Neuronal stem cell (in vitro differentiated cells): ENCODE measurements around the gene RAB22A.

Experiments used
- DNase-seq: peaks from one replicate; pipeline ENCODE4 v3.0.0-alpha.2; 2013; ENCODE audit warnings: low spot score
- H2AFZ ChIP-seq: one replicate; pipeline ENCODE4 v1.6.1; 2013; ENCODE audit warnings: mild to moderate bottlenecking, low read length, inconsistent platforms
- H2AK5ac ChIP-seq: 2 replicates; pipeline ENCODE4 v1.6.1; 2013; ENCODE audit warnings: low read depth, mild to moderate bottlenecking, inconsistent platforms, low read length, moderate library complexity, mixed read lengths
- H2BK120ac ChIP-seq: 2 replicates; pipeline ENCODE4 v1.6.1; 2013; ENCODE audit warnings: low read depth, mild to moderate bottlenecking, inconsistent platforms, low read length, moderate library complexity, mixed read lengths
- H2BK12ac ChIP-seq: one replicate; pipeline ENCODE4 v1.6.1; 2013; ENCODE audit warnings: low read length, inconsistent platforms
- H2BK15ac ChIP-seq: 2 replicates; pipeline ENCODE4 v1.6.1; 2013; ENCODE audit warnings: mild to moderate bottlenecking, low read length, inconsistent platforms, mixed read lengths
- H2BK5ac ChIP-seq: one replicate; pipeline ENCODE4 v1.6.1; 2013; ENCODE audit warnings: inconsistent platforms, mild to moderate bottlenecking, low read length, moderate library complexity
- H3K14ac ChIP-seq: one replicate; pipeline ENCODE4 v1.6.1; 2013; ENCODE audit warnings: low read length, inconsistent platforms
- H3K18ac ChIP-seq: 2 replicates; pipeline ENCODE4 v1.6.1; 2013; ENCODE audit warnings: low read length, inconsistent platforms
- H3K23ac ChIP-seq: 2 replicates; pipeline ENCODE4 v1.6.1; 2013; ENCODE audit warnings: low read depth, mild to moderate bottlenecking, mixed read lengths, low read length, inconsistent platforms; ENCODE audit not compliant: poor library complexity
- H3K27ac ChIP-seq: replicated peaks from 3 replicates; pipeline ENCODE4 v1.5.1; 2013; ENCODE audit warnings: low read length, inconsistent platforms
- H3K27me3 ChIP-seq, 3 experiments: 2 replicates each; pipeline ENCODE4 v1.6.1; 2013; ENCODE audit warnings: low read length in 3 of 3, mild to moderate bottlenecking in 2 of 3, inconsistent platforms in 1 of 3, low read depth in 1 of 3, mixed read lengths in 1 of 3, moderate library complexity in 1 of 3; ENCODE audit not compliant: control insufficient read depth in 3 of 3, insufficient read depth in 3 of 3
- H3K36me3 ChIP-seq, 2 donors: replicated peaks in 1 of 2; 2 replicates each; pipeline ENCODE4 v1.6.1; 2013; ENCODE audit warnings: low read length in 2 of 2; ENCODE audit not compliant: control insufficient read depth in 2 of 2, insufficient read depth in 2 of 2
- H3K4ac ChIP-seq: 2 replicates; pipeline ENCODE4 v1.6.1; 2013; ENCODE audit warnings: inconsistent platforms, mild to moderate bottlenecking, low read length, moderate library complexity
- H3K4me1 ChIP-seq, 2 donors: 1 replicate in 1 of 2; 2 replicates in 1 of 2; pipeline ENCODE4 v1.6.1; 2013; ENCODE audit warnings: low read length in 2 of 2, low read depth in 1 of 2; ENCODE audit not compliant: control insufficient read depth in 2 of 2, insufficient read depth in 1 of 2
- H3K4me2 ChIP-seq: one replicate; pipeline ENCODE4 v1.6.1; 2013; ENCODE audit warnings: mild to moderate bottlenecking, low read length, inconsistent platforms; ENCODE audit not compliant: insufficient read depth, poor library complexity, severe bottlenecking
- H3K4me3 ChIP-seq, 2 donors: 2 replicates each; pipeline ENCODE4 v1.5.1; 2013; ENCODE audit warnings: low read length in 2 of 2, mild to moderate bottlenecking in 2 of 2, inconsistent platforms in 1 of 2, moderate library complexity in 1 of 2
- H3K79me1 ChIP-seq: one replicate; pipeline ENCODE4 v1.6.1; 2013; ENCODE audit warnings: low read depth, mild to moderate bottlenecking, inconsistent platforms, low read length, moderate library complexity
- H3K9ac ChIP-seq: one replicate; pipeline ENCODE4 v1.6.1; 2013; ENCODE audit warnings: mild to moderate bottlenecking, low read depth, low read length, inconsistent platforms; ENCODE audit not compliant: poor library complexity
- H3K9me3 ChIP-seq, 2 donors: replicated peaks in 1 of 2; 2 replicates each; pipeline versions ENCODE3 to v1.6.1; 2013; ENCODE audit warnings: low read length in 2 of 2, mild to moderate bottlenecking in 2 of 2, inconsistent platforms in 1 of 2, low read depth in 1 of 2, mixed read lengths in 1 of 2, moderate library complexity in 1 of 2; ENCODE audit not compliant: control insufficient read depth in 2 of 2, insufficient read depth in 1 of 2
- H4K8ac ChIP-seq: one replicate; pipeline ENCODE4 v1.6.1; 2013; ENCODE audit warnings: low read depth, mild to moderate bottlenecking, inconsistent platforms, low read length, moderate library complexity
- H4K91ac ChIP-seq: one replicate; pipeline ENCODE4 v1.6.1; 2013; ENCODE audit warnings: low read length, low read depth, mild to moderate bottlenecking, inconsistent platforms; ENCODE audit not compliant: poor library complexity
- WGBS, 2 donors: extraction: QIAGEN DNeasy Blood & Tissue Kit; methylation state at CpG; one replicate each; pipeline ENCODE4 v1.1.7; 2013; ENCODE audit warnings: missing lambda C conversion rate in 2 of 2, mixed read lengths in 1 of 2; ENCODE audit not compliant: insufficient read length in 2 of 2, insufficient replicate concordance in 1 of 2; ENCODE audit errors: extremely low coverage in 2 of 2; 5-methylcytosine and 5-hydroxymethylcytosine counted together

RAB22A gene

DNA sequence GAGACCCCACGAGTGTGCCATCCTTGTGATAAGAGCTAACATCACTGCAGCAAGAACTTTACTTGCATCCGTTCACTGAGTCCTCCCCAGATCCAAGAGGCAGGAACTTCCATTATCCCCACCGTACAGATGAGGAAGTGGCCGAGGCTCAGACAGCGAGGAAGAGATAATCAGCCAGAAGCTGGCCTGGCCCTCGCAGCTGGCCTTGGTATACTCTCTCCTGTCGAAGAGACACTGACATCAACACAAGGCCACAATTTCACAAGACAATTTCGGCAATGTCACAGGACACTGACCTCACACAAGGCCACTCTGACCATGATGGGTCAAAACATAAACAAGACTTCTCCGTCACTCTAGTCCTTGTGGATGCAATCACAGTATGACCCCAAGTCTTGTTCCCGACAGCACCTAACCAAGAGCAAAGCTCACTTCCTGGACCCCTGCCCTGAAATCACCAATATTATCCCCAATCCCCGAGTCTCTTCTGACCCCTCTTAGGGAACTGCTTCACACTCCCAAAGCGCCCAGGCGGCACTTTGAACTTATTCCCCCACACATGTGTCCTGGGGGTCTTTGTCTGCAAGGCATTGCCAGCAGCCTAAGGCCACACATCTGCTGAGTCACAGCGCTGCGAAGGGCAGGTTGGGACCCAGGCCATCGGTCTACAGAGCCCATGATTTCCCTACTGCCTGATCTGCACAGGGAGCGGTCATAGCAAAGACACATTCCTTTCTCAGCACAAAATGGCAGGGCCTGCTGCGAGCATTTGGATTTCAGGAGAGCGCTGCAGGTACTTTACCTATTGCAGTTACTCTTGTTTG is 64.7 kb downstream of the RAB22A start:
- Histone ChIP-seq H2BK5ac (no peak overlapping the region), H3K27ac (no peak overlapping the region)
- no CpG with 5 or more reads among the region's 19 CpGs for WGBS, 2 donors

DNA sequence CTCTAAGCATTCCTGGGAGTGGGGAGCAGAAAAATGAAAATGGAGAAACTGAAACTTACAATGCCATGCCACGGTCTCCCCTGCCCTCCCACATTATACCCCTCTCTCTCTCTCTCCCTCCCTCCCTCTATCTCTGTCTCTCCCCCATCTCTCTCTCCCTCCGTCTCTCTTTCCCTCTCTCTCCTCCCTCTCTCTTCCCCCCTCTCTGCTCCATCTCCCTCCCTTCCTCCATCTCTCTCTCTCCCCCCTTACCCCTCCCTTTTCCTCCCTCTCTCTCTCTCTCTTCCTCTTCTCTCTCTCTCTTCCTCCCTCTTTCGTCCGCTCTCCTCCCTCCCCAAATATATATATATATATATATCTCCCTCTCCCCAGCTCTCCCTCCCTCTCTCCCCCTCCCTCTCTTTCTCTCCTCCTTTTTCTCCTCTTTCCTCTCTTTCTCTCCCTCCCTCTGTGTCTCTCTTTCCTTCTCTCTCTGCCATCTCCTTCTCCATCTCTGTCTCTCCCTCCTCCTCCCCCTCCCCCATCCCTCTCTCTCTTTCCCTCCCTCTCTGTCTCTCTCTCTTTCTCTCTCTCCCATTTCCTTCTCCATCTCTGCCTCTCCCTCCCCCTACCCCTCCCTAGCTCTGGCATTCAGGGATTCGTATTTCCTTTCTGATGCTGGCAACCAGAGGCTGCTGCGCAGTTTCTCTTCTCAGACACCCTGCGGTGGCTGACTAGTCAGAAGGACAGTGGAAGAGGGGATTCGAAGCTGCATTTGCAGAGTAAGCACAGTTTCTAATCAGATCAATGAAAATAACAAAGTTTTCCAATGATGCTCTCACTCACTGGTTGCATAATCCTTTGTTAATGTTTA is 65.6 kb downstream of the RAB22A start:
- H3K9ac ChIP-seq: no peak overlapping the region
- peak overlapping the region; percentile 81 for H2AFZ ChIP-seq
- H3K4ac ChIP-seq: no peak overlapping the region
- H3K4me2 ChIP-seq: peak overlapping the region; percentile 53
- no peaks in the 10 kb centered on the region for H3K79me1 ChIP-seq
- WGBS, 2 donors: 100% methylated on average over 2 of the region's 8 CpGs
- H2AK5ac ChIP-seq: no peak overlapping the region
- H3K9me3 ChIP-seq: peaks cover 0 to 4% of the 10 kb centered on the region in 2 donors
- no peak overlapping the region for H2BK12ac ChIP-seq
- H2BK120ac ChIP-seq: no peak overlapping the region
- DNase-seq: peak; percentile 48
- H3K27ac ChIP-seq: peak overlapping the region; percentile 57
- H3K18ac ChIP-seq: no peak overlapping the region
- no peak overlapping the region for H2BK5ac ChIP-seq
- H3K4me1 ChIP-seq: peaks cover 17 to 26% of the 10 kb centered on the region in 2 donors
- peak overlapping the region; percentile 68 for H4K91ac ChIP-seq
- H3K14ac ChIP-seq: no peak overlapping the region
- H3K4me3 ChIP-seq: peak overlapping the region in 1 of 2 donors; percentile 29
- no peaks in the 10 kb centered on the region for H3K36me3 ChIP-seq
- H4K8ac ChIP-seq: no peak overlapping the region
- H3K23ac ChIP-seq: no peak overlapping the region
- H3K27me3 ChIP-seq: no peaks in the 10 kb centered on the region
- H2BK15ac ChIP-seq: no peak overlapping the region

More for the DNA sequence above, 64.7 kb downstream of the RAB22A start:
- H2BK120ac ChIP-seq: no peak overlapping the region
- no peak overlapping the region for H3K9ac ChIP-seq
- no peak overlapping the region for H3K4me2 ChIP-seq
- H3K4ac ChIP-seq: no peak overlapping the region
- no peak overlapping the region for H3K14ac ChIP-seq
- no peaks in the 10 kb centered on the region for H3K27me3 ChIP-seq
- H4K91ac ChIP-seq: no peak overlapping the region
- peaks cover 0 to 4% of the 10 kb centered on the region in 2 donors for H3K9me3 ChIP-seq
- H2BK15ac ChIP-seq: peak overlapping the region; percentile 33
- no peaks in the 10 kb centered on the region for H3K36me3 ChIP-seq
- no peak for DNase-seq
- peak overlapping the region; percentile 76 for H3K18ac ChIP-seq
- no peak overlapping the region for H3K23ac ChIP-seq
- no peak overlapping the region for H2AK5ac ChIP-seq
- H2BK12ac ChIP-seq: peak overlapping the region; percentile 14
- no peaks in the 10 kb centered on the region for H3K79me1 ChIP-seq
- no peak overlapping the region for H3K4me3 ChIP-seq
- peaks cover 17 to 26% of the 10 kb centered on the region in 2 donors for H3K4me1 ChIP-seq
- H4K8ac ChIP-seq: no peak overlapping the region
- H2AFZ ChIP-seq: peak overlapping the region; percentile 77

DNA sequence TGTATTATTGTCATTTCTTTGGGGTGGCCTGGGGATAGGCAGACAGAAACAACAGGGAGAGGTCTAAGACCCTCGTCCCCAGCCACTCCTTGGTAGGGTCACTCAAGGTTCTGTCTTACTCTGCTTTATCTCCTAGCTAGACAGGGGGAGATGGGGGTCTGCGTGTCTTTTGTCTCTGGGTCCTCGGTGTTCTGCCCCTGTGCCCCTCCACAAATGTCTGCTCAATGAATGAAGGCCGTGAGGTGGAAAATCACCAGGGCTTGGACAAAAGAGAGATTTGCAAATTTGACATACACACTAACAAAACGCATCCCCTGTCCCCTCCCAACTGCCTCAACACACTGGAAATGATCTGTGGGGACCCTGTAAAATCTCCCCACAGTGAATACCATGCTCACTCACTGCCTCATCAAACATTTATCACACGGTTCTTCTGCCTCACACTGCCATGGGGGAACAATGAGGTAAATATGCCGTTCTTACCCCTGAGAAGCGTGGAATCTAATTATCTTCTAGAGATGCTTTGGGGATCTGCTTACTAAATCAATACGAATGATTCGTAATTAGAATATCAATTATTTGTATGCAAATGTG is 66.3 kb downstream of the RAB22A start:
- Histone ChIP-seq H2AFZ (peak overlapping the region; percentile 81), H4K91ac (no peak overlapping the region), H4K8ac (no peak overlapping the region), H3K4ac (no peak overlapping the region), H3K4me3 (peak overlapping the region in 1 of 2 donors; percentile 29), H3K9ac (no peak overlapping the region), H2BK12ac (no peak overlapping the region), H3K27ac (peak overlapping the region; percentile 57), H2BK15ac (no peak overlapping the region), H2BK120ac (no peak overlapping the region), H3K14ac (no peak overlapping the region), H3K27me3 (no peaks in the 10 kb centered on the region), H3K23ac (no peak overlapping the region), H3K9me3 (peaks cover 0 to 5% of the 10 kb centered on the region in 2 donors), H2BK5ac (no peak overlapping the region), H3K79me1 (no peaks in the 10 kb centered on the region), H3K36me3 (no peaks in the 10 kb centered on the region), H3K18ac (no peak overlapping the region), H3K4me1 (peaks cover 17 to 26% of the 10 kb centered on the region in 2 donors), H2AK5ac (no peak overlapping the region), H3K4me2 (peak overlapping the region; percentile 53)
- peak; percentile 48 for DNase-seq
- WGBS, 2 donors: no CpG with 5 or more reads among the region's 10 CpGs
